HG03097 (cell line): Measurements from ENCODE around the gene GDF9.

ENCODE experiments used
- ATAC-seq: cut with Tn5 transposase; IDR thresholded peaks from one replicate; pipeline ENCODE4 v1.9.1; 2021; ENCODE audit not compliant: unreplicated experiment, low FRiP score

GDF9 gene

GRCh38 chr5:132839426-132840301, 26.6 kb downstream of the GDF9 start:
- ATAC-seq: no peak

GRCh38 chr5:132838516-132839282, 27.6 kb downstream of the GDF9 start:
- ATAC-seq: no peak

GRCh38 chr5:132837868-132838267, 28.4 kb downstream of the GDF9 start:
- ATAC-seq: no peak

GRCh38 chr5:132836852-132837251, 29.4 kb downstream of the GDF9 start:
- ATAC-seq: no peak

- no peak for ATAC-seq
Measured at GRCh38 chr5:132834057-132834456, 32.2 kb downstream of the GDF9 start.

- ATAC-seq: no peak
Measured at GRCh38 chr5:132832612-132833011, 33.7 kb downstream of the GDF9 start.

GRCh38 chr5:132831095-132831860, 35.0 kb downstream of the GDF9 start:
- no peak for ATAC-seq

GRCh38 chr5:132830436-132831094, 35.7 kb downstream of the GDF9 start, which contains the start of gene SHROOM1:
Gene SHROOM1, minus strand, starts transcription at chr5:132830647. Its CDS starts 4,507 bp downstream, at chr5:132826140.
- ATAC-seq: peak; percentile 44

- ATAC-seq: peak; percentile 57
Measured at GRCh38 chr5:132829742-132830435, 36.4 kb downstream of the GDF9 start.

GRCh38 chr5:132828846-132829494, 37.3 kb downstream of the GDF9 start:
- ATAC-seq: no peak

- ATAC-seq: no peak
Measured at GRCh38 chr5:132827943-132828673, 38.2 kb downstream of the GDF9 start.

GRCh38 chr5:132826424-132827082, 39.7 kb downstream of the GDF9 start:
- no peak for ATAC-seq

GRCh38 chr5:132825834-132826391, 40.4 kb downstream of the GDF9 start:
- ATAC-seq: no peak

- no peak for ATAC-seq
Measured at GRCh38 chr5:132825033-132825833, 41.0 kb downstream of the GDF9 start.

GRCh38 chr5:132824426-132824825, 41.8 kb downstream of the GDF9 start:
- ATAC-seq: no peak

- no peak for ATAC-seq
Measured at GRCh38 chr5:132823481-132824050, 42.7 kb downstream of the GDF9 start.
